Gastrocnemius medialis (tissue), 4 donors: ENCODE measurements around the gene PARM1. TPM values are rescaled to one million over a fixed set of nuclear protein-coding genes. Genes with fewer than 3 reads are reported as not detected.

Experiments used
- ATAC-seq, 2 donors: fragments of 150-250 bp; one replicate each; pipeline ENCODE4 v1.9.1; 2016
- DNase-seq, 2 donors: peaks; one replicate each; pipeline ENCODE4 v3.0.0-alpha.2; 2019
- H3K27ac ChIP-seq, 4 donors: fragments of 200-600 bp; sonication (generic); 1 replicate in 1 of 4; 2 replicates in 3 of 4; pipeline ENCODE4 v1.5.1; 2016 to 2018; ENCODE audit warnings: mild to moderate bottlenecking in 2 of 4, moderate library complexity in 1 of 4
- H3K27me3 ChIP-seq, 3 donors: fragments of 200-600 bp; sonication (generic) in 2 of 3; 1 replicate in 1 of 3; 2 replicates in 2 of 3; pipeline versions ENCODE4 v1.5.1 to v1.6.0; 2016 to 2019; ENCODE audit warnings: mild to moderate bottlenecking in 1 of 3, moderate library complexity in 1 of 3
- H3K36me3 ChIP-seq, 2 donors: fragments of 200-600 bp; sonication (generic) in 1 of 2; one replicate each; pipeline ENCODE4 v1.5.1; 2017 to 2018
- H3K4me1 ChIP-seq, 2 donors: fragments of 200-600 bp; sonication (generic) in 1 of 2; one replicate each; pipeline ENCODE4 v1.5.1; 2016 to 2017; ENCODE audit warnings: mild to moderate bottlenecking in 2 of 2
- H3K4me3 ChIP-seq, 4 donors: fragments of 200-600 bp; sonication (generic) in 3 of 4; 1 replicate in 1 of 4; 2 replicates in 3 of 4; pipeline ENCODE4 v1.5.1; 2016 to 2019; ENCODE audit warnings: mild to moderate bottlenecking in 2 of 4
- H3K9me3 ChIP-seq, 3 donors: fragments of 200-600 bp; sonication (generic) in 2 of 3; 1 replicate in 1 of 3; 2 replicates in 2 of 3; pipeline ENCODE4 v1.5.1; 2016 to 2019
- POLR2A ChIP-seq, 2 donors: fragments of 450-650 bp; IDR thresholded peaks; one replicate each; pipeline ENCODE4 v1.6.1; 2017; ENCODE audit warnings: antibody characterized with exemption in 2 of 2, mild to moderate bottlenecking in 2 of 2, moderate library complexity in 2 of 2
- in situ Hi-C, 4 donors: fragments of 200-750 bp; cut with MboI; loops; one replicate each; pipeline versions ENCODE4 v1.15.0 to v1.8.0; 2017; ENCODE audit warnings: low sequenced_read_pairs in 4 of 4
- intact Hi-C: fragments of 100-400 bp; cut with DNase I; formaldehyde crosslinking; loops from one replicate; pipeline ENCODE4 v1.15.1; 2023; ENCODE audit warnings: low total_unique reads
- total RNA-seq, 4 donors: library from RNA; depleted of rRNA; stranded (reverse); fragments of >200 nt; gene quantifications; one replicate each; pipeline versions ENCODE4 v1.1.0 to v1.2.3, GENCODE V29; 2016
- TF ChIP-seq, protein P1 (sequence below), 5 experiments: fragments of 450-650 bp in 3 of 5; fragments of 200-600 bp in 2 of 5; sonication (generic) in 2 of 5; IDR thresholded peaks in 4 of 5; conservative IDR thresholded peaks in 1 of 5; 1 replicate in 4 of 5; 2 replicates in 1 of 5; pipeline ENCODE4 v1.5.1; 2016 to 2019; ENCODE audit warnings: antibody characterized with exemption in 5 of 5, mild to moderate bottlenecking in 3 of 5, moderate library complexity in 3 of 5

PARM1 gene
- total RNA-seq, 4 donors from 2014 or later = 9.3 to 13.1 (median 10.3) TPM

DNA sequence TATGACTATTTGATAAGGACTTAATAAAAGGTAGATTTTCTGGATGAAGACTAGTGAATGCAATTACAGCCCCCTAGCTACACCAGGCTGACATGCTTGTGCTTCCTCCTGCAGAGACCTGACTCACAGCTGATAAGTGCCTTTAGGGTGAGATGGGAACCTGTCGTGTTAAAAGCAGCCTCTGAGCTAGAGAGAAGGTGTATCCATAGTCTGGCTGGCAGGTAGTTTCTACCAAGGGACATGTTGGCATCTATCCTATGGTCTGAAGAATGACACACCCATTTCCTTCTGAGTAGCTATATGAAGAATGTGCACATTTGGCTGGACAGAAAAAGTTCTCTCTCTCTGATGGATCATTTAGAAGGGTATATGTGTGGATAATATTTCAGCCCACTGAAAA lies 64.1 kb downstream of the PARM1 start:
- Histone ChIP-seq H3K27ac (no peak overlapping the region), H3K9me3 (no peaks in the 10 kb centered on the region), H3K27me3 (no peaks in the 10 kb centered on the region), H3K36me3 (no peaks in the 10 kb centered on the region), H3K4me3 (no peak overlapping the region), H3K4me1 (peaks cover 6 to 7% of the 10 kb centered on the region in 2 donors)
- TF ChIP-seq, protein P1, sequence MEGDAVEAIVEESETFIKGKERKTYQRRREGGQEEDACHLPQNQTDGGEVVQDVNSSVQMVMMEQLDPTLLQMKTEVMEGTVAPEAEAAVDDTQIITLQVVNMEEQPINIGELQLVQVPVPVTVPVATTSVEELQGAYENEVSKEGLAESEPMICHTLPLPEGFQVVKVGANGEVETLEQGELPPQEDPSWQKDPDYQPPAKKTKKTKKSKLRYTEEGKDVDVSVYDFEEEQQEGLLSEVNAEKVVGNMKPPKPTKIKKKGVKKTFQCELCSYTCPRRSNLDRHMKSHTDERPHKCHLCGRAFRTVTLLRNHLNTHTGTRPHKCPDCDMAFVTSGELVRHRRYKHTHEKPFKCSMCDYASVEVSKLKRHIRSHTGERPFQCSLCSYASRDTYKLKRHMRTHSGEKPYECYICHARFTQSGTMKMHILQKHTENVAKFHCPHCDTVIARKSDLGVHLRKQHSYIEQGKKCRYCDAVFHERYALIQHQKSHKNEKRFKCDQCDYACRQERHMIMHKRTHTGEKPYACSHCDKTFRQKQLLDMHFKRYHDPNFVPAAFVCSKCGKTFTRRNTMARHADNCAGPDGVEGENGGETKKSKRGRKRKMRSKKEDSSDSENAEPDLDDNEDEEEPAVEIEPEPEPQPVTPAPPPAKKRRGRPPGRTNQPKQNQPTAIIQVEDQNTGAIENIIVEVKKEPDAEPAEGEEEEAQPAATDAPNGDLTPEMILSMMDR (IDR thresholded peaks at IDR 0.05 in 4 of 5, conservative IDR thresholded peaks at IDR 0.05 in 1 of 5) = no peak
- no peak for TF ChIP-seq POLR2A (IDR thresholded peaks at IDR 0.05)
- ATAC-seq (no peak), DNase-seq (no peak)
- intact Hi-C loops = no loop called here
- in situ Hi-C loops = no loop called here

DNA sequence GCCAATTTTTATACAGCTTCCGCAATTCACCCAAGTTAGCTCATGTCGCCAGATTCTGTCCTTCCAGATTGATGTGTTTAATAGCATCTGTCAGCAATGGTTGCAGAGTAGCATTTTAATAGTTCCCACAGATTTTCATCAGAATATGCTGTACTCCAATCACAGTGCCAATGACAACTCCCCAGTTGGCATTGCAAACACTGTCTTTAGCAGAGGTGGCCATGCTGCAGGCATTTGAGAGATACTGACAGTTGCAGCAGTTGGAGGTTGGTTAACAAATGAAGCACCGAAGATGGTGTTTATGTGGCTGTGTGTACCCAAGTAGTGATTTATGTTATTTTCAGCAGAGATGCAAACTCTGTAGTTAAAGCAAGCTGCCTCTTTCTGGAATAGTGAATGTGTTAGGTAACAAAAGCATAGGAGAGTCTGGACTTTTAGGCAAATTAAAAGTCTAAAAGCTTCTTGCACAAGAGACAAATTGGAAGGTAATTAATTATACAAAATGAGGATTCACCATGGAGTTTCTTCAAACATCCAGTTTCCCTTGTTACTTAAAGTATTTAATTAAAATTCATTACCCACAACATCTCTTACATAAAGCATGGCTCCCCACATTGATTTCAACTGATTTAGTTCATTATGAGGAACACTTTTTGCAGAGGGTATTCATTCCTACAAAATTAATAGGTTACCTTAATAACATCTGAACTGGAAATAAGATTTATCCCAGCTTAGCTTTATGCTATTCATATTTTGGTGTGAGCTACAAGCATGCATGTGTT lies 65.2 kb downstream of the PARM1 start:
- DNase-seq (no peak), ATAC-seq (no peak)
- H3K27ac ChIP-seq = no peak overlapping the region
- H3K36me3 ChIP-seq = no peaks in the 10 kb centered on the region
- no peaks in the 10 kb centered on the region for H3K27me3 ChIP-seq
- H3K4me3 ChIP-seq = no peak overlapping the region
- peaks cover 6 to 7% of the 10 kb centered on the region in 2 donors for H3K4me1 ChIP-seq
- in situ Hi-C loops (no loop called here), intact Hi-C loops (no loop called here)
- TF ChIP-seq, protein P1 (IDR thresholded peaks at IDR 0.05 in 4 of 5, conservative IDR thresholded peaks at IDR 0.05 in 1 of 5) = no peak
- no peak for TF ChIP-seq POLR2A (IDR thresholded peaks at IDR 0.05)
- H3K9me3 ChIP-seq = no peaks in the 10 kb centered on the region

DNA sequence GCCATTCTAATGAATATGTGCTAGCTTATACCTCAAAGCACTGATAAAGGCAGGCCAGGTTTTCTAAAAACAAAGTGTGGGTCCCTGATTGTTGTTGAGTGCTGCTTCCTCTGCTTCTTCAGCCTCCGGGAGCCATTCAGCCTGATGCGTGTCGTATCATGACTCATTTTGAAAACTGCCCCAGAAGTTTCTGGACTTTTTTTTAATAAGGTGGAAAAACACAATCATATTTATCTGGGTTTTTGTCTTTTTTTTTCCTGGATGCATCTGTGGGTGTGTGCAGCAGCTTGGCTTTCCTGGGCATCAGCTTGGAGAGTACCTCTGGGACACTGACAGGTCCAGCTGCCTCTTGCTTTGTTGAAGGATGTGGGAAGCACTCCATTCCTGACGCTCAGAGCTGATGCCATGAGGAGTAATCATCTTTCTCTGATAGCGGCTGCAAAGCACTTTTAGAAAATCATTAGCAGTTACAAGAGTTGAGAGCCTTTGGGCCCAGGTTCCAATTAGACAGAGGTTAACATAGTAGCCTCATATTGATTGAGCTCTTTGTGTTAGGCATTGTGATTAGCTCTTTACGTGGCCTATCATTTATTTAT lies 66.9 kb downstream of the PARM1 start:
- intact Hi-C loops = no loop called here
- H3K36me3 ChIP-seq = no peaks in the 10 kb centered on the region
- TF ChIP-seq, protein P1 (IDR thresholded peaks at IDR 0.05 in 4 of 5, conservative IDR thresholded peaks at IDR 0.05 in 1 of 5) = no peak
- TF ChIP-seq POLR2A (IDR thresholded peaks at IDR 0.05) = no peak
- no peaks in the 10 kb centered on the region for H3K9me3 ChIP-seq
- H3K4me3 ChIP-seq = no peak overlapping the region
- H3K27ac ChIP-seq = no peak overlapping the region
- DNase-seq (no peak), ATAC-seq (no peak)
- peaks cover 14 to 17% of the 10 kb centered on the region in 2 donors for H3K4me1 ChIP-seq
- no peaks in the 10 kb centered on the region for H3K27me3 ChIP-seq
- in situ Hi-C loops = no loop called here

DNA sequence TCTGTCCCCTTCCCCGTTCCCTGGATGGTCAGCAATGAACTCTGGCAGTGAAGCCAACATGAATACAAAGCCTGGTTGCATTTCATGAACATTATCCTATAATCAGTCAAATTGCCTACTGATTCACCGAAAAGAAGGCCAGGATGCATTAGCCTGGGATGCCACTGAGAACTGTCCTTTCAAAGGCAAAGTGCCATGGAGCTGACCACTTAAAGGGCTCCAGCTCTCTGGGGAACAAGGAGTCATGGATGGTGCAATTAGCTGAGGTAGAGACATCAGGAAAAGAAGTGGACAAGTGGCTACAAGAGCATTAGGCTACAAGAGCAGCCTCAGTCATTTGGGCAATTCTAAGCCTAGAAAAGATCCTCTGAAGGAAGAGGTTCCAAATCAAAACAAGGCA lies 69.0 kb downstream of the PARM1 start:
- Histone ChIP-seq H3K27me3 (no peaks in the 10 kb centered on the region), H3K36me3 (no peaks in the 10 kb centered on the region), H3K4me1 (peaks cover 22 to 23% of the 10 kb centered on the region in 2 donors), H3K27ac (no peak overlapping the region), H3K4me3 (no peak overlapping the region), H3K9me3 (no peaks in the 10 kb centered on the region)
- intact Hi-C loops (no loop called here), in situ Hi-C loops (no loop called here)
- TF ChIP-seq, protein P1 (IDR thresholded peaks at IDR 0.05 in 4 of 5, conservative IDR thresholded peaks at IDR 0.05 in 1 of 5) = no peak
- TF ChIP-seq POLR2A (IDR thresholded peaks at IDR 0.05) = no peak
- DNase-seq (no peak), ATAC-seq (no peak)
